Mammary epithelial cell (primary cell): Measurements from ENCODE around the gene KDM6B.

Experiments used
- EZH2 ChIP-seq: IDR thresholded peaks from 2 replicates; pipeline ENCODE4 v1.6.1; 2012; ENCODE audit warnings: low read length, inconsistent platforms, borderline replicate concordance
- TF ChIP-seq, protein P1 (sequence below), 2 donors: IDR thresholded peaks in 1 of 2; conservative IDR thresholded peaks in 1 of 2; 2 replicates each; pipeline ENCODE4 v1.5.1; 2011 to 2012; ENCODE audit warnings: inconsistent platforms in 2 of 2, low read length in 2 of 2, mild to moderate bottlenecking in 2 of 2, control low read depth in 1 of 2, low read depth in 1 of 2; ENCODE audit not compliant: insufficient read depth in 1 of 2; ENCODE audit errors: extremely low read depth in 1 of 2

DNA sequence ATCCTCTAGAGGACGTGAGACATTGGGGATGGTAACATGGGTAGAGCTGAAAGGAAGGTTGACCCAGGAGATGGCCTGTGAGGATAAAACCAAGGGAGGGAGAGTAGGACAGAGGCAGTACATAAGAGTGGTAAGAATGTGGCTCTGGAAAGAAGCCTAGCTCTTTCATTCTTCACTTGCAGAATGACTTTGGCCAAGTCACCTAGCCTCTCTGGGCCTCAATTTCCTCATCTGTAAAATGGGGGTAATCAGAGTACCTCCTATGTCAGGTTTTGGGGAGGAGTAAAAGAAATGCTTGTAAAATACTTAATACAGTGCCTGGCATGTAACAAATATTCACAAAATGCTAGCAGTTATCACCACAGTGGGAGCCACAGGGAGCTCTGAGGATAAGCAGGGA, 6.9 kb downstream of the KDM6B start:
- TF ChIP-seq EZH2, result no peak
- TF ChIP-seq, protein P1, sequence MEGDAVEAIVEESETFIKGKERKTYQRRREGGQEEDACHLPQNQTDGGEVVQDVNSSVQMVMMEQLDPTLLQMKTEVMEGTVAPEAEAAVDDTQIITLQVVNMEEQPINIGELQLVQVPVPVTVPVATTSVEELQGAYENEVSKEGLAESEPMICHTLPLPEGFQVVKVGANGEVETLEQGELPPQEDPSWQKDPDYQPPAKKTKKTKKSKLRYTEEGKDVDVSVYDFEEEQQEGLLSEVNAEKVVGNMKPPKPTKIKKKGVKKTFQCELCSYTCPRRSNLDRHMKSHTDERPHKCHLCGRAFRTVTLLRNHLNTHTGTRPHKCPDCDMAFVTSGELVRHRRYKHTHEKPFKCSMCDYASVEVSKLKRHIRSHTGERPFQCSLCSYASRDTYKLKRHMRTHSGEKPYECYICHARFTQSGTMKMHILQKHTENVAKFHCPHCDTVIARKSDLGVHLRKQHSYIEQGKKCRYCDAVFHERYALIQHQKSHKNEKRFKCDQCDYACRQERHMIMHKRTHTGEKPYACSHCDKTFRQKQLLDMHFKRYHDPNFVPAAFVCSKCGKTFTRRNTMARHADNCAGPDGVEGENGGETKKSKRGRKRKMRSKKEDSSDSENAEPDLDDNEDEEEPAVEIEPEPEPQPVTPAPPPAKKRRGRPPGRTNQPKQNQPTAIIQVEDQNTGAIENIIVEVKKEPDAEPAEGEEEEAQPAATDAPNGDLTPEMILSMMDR (conservative IDR thresholded peaks at IDR 0.05 in 1 of 2, IDR thresholded peaks at IDR 0.05 in 1 of 2; ENCODE audit: extremely low read depth in 1 of 2, insufficient read depth in 1 of 2, low read depth in 1 of 2, low read length in 2 of 2), result no peak
